Measurements from ENCODE around the gene TMCC2. TPM values are rescaled to one million over a fixed set of nuclear protein-coding genes. Genes with fewer than 3 reads are reported as not detected.

The TMCC2 gene
- polyA plus RNA-seq, 3 donors from 2014 or later: 0.50 to 1.1 TPM; not detected in 1

DNA sequence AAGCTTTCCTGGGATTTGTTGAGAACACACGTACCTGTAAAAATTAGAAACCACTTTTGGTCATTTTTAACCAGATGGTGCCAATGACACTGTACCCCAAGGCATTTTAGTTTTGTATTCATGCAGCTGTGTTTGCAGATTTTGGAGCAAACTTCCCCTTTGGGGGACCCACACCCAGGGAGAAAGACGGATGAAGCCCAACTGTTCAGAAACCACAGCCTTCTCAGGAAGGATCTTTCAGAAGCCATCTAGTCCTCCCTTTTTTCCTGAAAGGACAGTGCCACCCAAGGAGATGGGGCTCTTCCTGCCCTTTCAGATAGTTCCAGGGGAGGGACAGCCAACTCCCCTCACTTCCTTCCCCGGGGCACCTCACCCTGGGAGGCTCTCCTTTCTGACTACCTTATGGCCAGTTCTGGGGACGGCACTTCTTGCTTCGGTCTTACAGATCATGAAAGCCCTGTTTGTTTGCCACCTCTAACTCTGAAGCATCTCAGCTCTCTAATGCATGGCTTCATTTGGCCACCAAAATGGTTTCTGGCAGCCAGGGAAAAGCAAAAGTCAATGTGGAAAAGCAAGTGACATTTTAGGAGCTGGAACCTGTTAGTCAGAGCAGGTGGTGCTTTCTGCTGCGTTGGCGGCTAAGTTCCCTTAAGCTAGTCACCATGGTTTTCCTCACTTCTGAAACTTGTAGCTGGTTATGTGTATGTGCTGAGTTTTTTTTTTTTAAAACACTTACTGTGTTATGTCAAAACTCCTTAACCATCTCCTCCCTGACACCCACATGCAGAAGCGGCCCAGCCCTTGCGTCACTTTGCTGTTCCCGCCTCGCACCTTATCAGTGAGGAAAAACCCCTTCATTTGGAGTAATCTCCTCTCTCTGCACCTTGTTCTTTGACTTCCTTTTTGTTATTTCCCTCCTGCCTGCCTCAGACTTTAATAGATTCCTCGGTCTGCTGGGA is 10.1 kb downstream of the TMCC2 start:
- no peak overlapping the region for H3K4me3 Mint-ChIP-seq
- no peak for DNase-seq

DNA sequence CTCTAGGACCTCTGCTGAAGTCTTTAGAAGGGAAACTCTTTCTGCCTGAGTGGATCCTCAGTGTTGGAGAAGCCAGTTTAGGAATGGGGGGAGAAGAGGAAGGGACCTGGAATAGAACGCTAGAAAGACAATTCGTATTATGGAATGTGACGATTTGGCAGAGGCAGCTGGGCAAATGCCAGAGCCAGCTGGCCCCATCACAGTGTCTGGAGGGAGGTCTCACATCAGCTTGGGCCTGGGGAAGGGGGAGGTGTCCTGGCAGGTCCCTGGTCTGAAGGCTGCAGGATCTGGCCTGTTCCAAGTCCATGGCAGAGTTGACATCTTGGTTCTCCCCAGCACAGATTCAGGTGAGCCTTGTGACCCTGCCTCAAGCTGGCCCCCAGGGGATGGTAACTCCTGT is 11.3 kb downstream of the TMCC2 start:
- no peaks in the 10 kb centered on the region for H3K9me3 Mint-ChIP-seq
- no peak for DNase-seq
- no peaks in the 10 kb centered on the region for H3K4me1 Mint-ChIP-seq
- H3K27ac Mint-ChIP-seq: no peak overlapping the region
- no peak overlapping the region for H3K4me3 Mint-ChIP-seq
- H3K27me3 Mint-ChIP-seq (ENCODE audit: low read depth in 3 of 3): peaks cover 3 to 14% (median 4%) of the 10 kb centered on the region in 3 donors
- H3K36me3 Mint-ChIP-seq: peaks cover 0 to 3% (median 0%) of the 10 kb centered on the region in 3 donors

More for the DNA sequence above, 10.1 kb downstream of the TMCC2 start:
- Mint-ChIP-seq H3K27me3 (ENCODE audit: low read depth in 3 of 3) (peaks cover 3 to 14% (median 4%) of the 10 kb centered on the region in 3 donors), H3K36me3 (peaks cover 0 to 3% (median 0%) of the 10 kb centered on the region in 3 donors), H3K9me3 (no peaks in the 10 kb centered on the region), H3K27ac (no peak overlapping the region), H3K4me1 (no peaks in the 10 kb centered on the region)

DNA sequence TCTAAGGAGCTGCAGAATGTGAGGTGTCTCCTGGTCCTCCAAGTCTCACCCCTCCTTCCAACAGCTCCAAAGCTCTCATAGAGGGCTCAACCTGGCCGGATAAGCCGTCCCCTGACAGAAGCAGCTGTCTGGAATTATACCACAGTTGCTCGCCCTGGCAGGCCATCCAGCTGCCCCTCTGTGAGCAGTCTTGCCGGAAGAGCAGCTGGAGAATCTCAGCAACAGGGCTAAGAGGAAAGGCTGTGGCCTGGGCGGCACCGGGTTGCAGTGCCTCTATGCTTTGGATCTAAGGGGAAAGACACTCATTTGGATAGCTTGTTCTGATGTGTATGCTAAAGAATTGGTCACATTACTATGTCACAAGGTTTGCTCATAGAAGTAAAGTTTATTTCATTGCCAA is 12.4 kb downstream of the TMCC2 start:
- Mint-ChIP-seq H3K9me3 (no peaks in the 10 kb centered on the region), H3K27me3 (ENCODE audit: low read depth in 3 of 3) (peaks cover 3 to 14% (median 4%) of the 10 kb centered on the region in 3 donors), H3K4me1 (no peaks in the 10 kb centered on the region), H3K4me3 (no peak overlapping the region), H3K27ac (no peak overlapping the region), H3K36me3 (peaks cover 0 to 3% (median 0%) of the 10 kb centered on the region in 3 donors)
- DNase-seq: no peak

DNA sequence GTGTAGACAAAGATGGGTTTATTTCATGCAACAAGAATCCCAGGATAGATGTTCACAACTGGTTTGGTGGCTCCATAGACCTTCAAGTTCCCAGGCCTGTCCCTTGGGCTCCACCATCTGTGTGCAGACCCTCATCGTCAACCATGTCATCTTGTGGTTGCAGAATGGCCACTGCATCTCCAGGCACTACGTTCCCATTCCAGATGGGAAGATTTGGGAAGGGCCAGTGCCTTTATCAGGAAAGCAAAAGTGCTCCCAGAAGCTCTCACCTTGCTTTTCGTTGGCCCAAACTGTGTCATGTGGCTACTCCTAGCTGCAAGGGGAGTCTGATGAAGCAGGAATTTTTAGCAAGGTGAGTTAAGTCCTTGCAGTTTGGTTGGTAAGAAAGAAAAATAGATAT is 12.8 kb downstream of the TMCC2 start:
- H3K36me3 Mint-ChIP-seq: peaks cover 0 to 3% (median 0%) of the 10 kb centered on the region in 3 donors
- no peak overlapping the region for H3K27ac Mint-ChIP-seq
- H3K4me3 Mint-ChIP-seq: no peak overlapping the region
- DNase-seq: no peak
- peaks cover 3 to 14% (median 4%) of the 10 kb centered on the region in 3 donors for H3K27me3 Mint-ChIP-seq (ENCODE audit: low read depth in 3 of 3)
- no peaks in the 10 kb centered on the region for H3K4me1 Mint-ChIP-seq
- H3K9me3 Mint-ChIP-seq: no peaks in the 10 kb centered on the region

- H3K9me3 Mint-ChIP-seq: no peaks in the 10 kb centered on the region
- H3K4me3 Mint-ChIP-seq: no peak overlapping the region
- H3K36me3 Mint-ChIP-seq: peaks cover 0 to 4% (median 3%) of the 10 kb centered on the region in 3 donors
Observed at GRCh38 chr1:205241366-205242030, 13.8 kb downstream of the TMCC2 start.

DNA sequence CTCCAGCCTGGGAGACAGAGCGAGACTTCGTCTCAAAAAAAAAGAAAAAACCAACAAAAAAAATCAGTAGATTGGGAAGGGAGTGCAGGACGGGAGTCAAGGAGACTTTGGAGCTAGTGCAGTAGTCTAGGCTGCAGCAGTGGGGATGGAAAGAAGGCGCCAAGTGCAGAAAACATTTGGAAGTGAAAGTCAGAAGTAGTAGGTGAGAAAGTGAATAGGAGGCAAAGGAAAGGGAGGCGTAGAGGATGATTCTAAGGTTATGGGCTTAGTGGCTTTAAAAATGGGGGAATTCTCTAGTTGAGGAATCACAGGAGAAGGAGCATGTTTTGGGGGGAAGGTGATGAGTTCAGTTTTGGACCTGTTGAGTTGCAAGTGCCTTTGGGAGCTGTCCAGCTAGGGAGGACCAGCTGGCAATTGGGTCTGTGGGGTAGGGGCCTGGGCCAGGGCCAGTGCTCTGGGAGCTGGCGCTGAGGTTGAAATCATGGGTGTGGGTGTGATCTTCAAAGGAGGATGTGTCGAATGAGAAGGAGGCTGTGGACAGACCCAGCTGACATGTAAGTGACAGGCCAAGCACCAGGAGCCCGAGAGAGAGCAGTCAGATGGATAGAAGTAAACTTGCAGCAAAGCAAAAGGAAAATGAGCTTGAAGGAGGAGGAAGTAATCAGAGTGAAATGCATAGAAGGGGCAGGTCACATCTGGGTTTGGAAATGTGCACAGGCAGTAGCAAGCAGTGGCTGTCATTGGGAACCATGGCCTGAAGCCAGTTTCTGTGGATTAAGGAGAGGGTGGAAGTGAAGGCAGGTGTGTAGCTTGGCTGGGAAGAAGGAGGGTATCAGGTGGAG is 15.8 kb downstream of the TMCC2 start:
- no peak overlapping the region for H3K4me3 Mint-ChIP-seq
- no peak for DNase-seq
- H3K4me1 Mint-ChIP-seq: no peaks in the 10 kb centered on the region
- peaks cover 0 to 4% (median 0%) of the 10 kb centered on the region in 3 donors for H3K36me3 Mint-ChIP-seq
- no peak overlapping the region for H3K27ac Mint-ChIP-seq
- H3K9me3 Mint-ChIP-seq: no peaks in the 10 kb centered on the region
- peaks cover 3 to 7% (median 6%) of the 10 kb centered on the region in 3 donors for H3K27me3 Mint-ChIP-seq (ENCODE audit: low read depth in 3 of 3)

More at GRCh38 chr1:205241366-205242030, 13.8 kb downstream of the TMCC2 start:
- no peak for DNase-seq
- no peaks in the 10 kb centered on the region for H3K4me1 Mint-ChIP-seq
- peaks cover 3 to 14% (median 4%) of the 10 kb centered on the region in 3 donors for H3K27me3 Mint-ChIP-seq (ENCODE audit: low read depth in 3 of 3)
- no peak overlapping the region for H3K27ac Mint-ChIP-seq

GRCh38 chr1:205244384-205244783 is 16.6 kb downstream of the TMCC2 start:
- H3K27ac Mint-ChIP-seq: no peak overlapping the region
- no peak overlapping the region for H3K4me3 Mint-ChIP-seq
- H3K4me1 Mint-ChIP-seq: no peaks in the 10 kb centered on the region

GRCh38 chr1:205245096-205245495 is 17.4 kb downstream of the TMCC2 start:
- Mint-ChIP-seq H3K27me3 (ENCODE audit: low read depth in 3 of 3) (peaks cover 2 to 4% (median 3%) of the 10 kb centered on the region in 3 donors), H3K9me3 (no peaks in the 10 kb centered on the region), H3K27ac (no peak overlapping the region), H3K4me1 (no peaks in the 10 kb centered on the region), H3K36me3 (peaks cover 0 to 4% (median 0%) of the 10 kb centered on the region in 3 donors), H3K4me3 (no peak overlapping the region)
- no peak for DNase-seq

More at GRCh38 chr1:205244384-205244783, 16.6 kb downstream of the TMCC2 start:
- no peak for DNase-seq
- H3K27me3 Mint-ChIP-seq (ENCODE audit: low read depth in 3 of 3): peaks cover 2 to 4% (median 3%) of the 10 kb centered on the region in 3 donors
- peaks cover 0 to 4% (median 0%) of the 10 kb centered on the region in 3 donors for H3K36me3 Mint-ChIP-seq
- H3K9me3 Mint-ChIP-seq: no peaks in the 10 kb centered on the region

GRCh38 chr1:205246351-205247119 is 18.8 kb downstream of the TMCC2 start:
- Mint-ChIP-seq H3K27me3 (ENCODE audit: low read depth in 3 of 3) (peaks cover 2 to 7% (median 3%) of the 10 kb centered on the region in 3 donors), H3K9me3 (no peaks in the 10 kb centered on the region), H3K4me3 (no peak overlapping the region), H3K4me1 (no peaks in the 10 kb centered on the region), H3K27ac (no peak overlapping the region), H3K36me3 (peaks cover 0 to 4% (median 0%) of the 10 kb centered on the region in 3 donors)
- no peak for DNase-seq

GRCh38 chr1:205247130-205247921 is 19.6 kb downstream of the TMCC2 start:
- peaks cover 2 to 4% (median 3%) of the 10 kb centered on the region in 3 donors for H3K27me3 Mint-ChIP-seq (ENCODE audit: low read depth in 3 of 3)
- H3K9me3 Mint-ChIP-seq: no peaks in the 10 kb centered on the region
- DNase-seq: no peak
- no peak overlapping the region for H3K27ac Mint-ChIP-seq
- no peak overlapping the region for H3K4me3 Mint-ChIP-seq
- peaks cover 0 to 4% (median 0%) of the 10 kb centered on the region in 3 donors for H3K36me3 Mint-ChIP-seq
- H3K4me1 Mint-ChIP-seq: no peaks in the 10 kb centered on the region

DNA sequence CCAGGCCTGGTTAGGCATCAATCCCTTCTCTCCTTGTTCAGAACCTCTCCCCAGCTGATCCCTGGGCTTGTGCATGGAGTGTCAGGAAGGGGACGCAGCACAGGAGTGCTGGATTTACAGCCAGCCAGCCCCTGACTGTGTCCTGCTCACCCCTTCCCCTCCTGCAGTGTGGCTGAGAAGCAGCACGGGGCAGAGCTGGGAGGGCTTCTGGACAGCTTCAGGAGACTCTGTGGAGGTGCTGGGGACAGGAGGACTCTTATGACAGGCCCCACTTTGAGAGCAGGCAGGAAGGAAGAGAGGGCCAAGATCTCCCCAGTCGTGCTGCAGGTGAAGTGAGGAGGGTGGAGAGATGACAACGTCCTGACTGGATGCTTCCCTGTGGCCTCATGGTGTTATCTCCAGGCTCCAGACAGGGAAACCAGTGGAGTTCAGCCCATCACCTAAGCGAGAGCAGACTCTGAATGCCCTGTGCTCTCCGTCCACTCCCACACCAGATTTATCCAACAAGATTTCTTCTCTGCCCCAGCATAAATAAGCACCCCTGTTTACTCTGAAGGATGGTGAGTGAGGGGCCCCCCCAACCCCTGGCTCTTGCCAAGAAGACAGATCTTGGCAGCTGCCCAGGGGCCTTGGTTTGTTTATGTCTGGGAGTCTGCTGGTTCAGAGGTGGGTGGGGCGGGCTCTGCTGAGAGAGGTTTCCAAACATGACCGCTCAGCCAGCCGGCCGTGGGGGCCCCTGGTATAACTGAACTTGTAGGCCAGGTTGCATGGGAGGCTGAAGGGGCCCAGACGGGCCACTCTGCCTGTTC is 21.3 kb downstream of the TMCC2 start:
- DNase-seq: no peak
- peaks cover 3% of the 10 kb centered on the region in 3 donors for H3K27me3 Mint-ChIP-seq (ENCODE audit: low read depth in 3 of 3)
- no peaks in the 10 kb centered on the region for H3K9me3 Mint-ChIP-seq
- H3K36me3 Mint-ChIP-seq: peaks cover 0 to 4% (median 0%) of the 10 kb centered on the region in 3 donors
- H3K4me1 Mint-ChIP-seq: no peaks in the 10 kb centered on the region
- H3K4me3 Mint-ChIP-seq: no peak overlapping the region
- H3K27ac Mint-ChIP-seq: no peak overlapping the region
